Thoracic aorta (tissue), 2 donors: ENCODE data around the gene PRKN. TPM values are rescaled to one million over a fixed set of nuclear protein-coding genes. Genes with fewer than 3 reads are reported as not detected.

ENCODE experiments used
- ATAC-seq: fragments of 150-250 bp; one replicate; pipeline ENCODE4 v1.8.0; 2017; ENCODE audit warnings: low read depth; ENCODE audit not compliant: insufficient number of reproducible peaks, low FRiP score
- DNase-seq: peaks from one replicate; pipeline ENCODE4 v3.0.0-alpha.2; 2020; ENCODE audit warnings: low spot score
- H3K27ac ChIP-seq, 2 donors: fragments of 200-600 bp; sonication (generic); 1 replicate in 1 of 2; 2 replicates in 1 of 2; pipeline ENCODE4 v1.5.1; 2016; ENCODE audit warnings: mild to moderate bottlenecking in 2 of 2, moderate library complexity in 2 of 2
- H3K27me3 ChIP-seq: fragments of 200-600 bp; sonication (generic); replicated peaks from 2 replicates; pipeline ENCODE4 v1.6.0; 2016; ENCODE audit warnings: mild to moderate bottlenecking; ENCODE audit not compliant: insufficient read depth
- H3K36me3 ChIP-seq: fragments of 200-600 bp; sonication (generic); one replicate; pipeline ENCODE4 v1.5.1; 2016
- H3K4me1 ChIP-seq, 2 donors: fragments of 200-600 bp; sonication (generic); 1 replicate in 1 of 2; 2 replicates in 1 of 2; pipeline versions ENCODE4 v1.5.1 to v1.6.0; 2016; ENCODE audit warnings: low read depth in 2 of 2, mild to moderate bottlenecking in 1 of 2; ENCODE audit not compliant: control insufficient read depth in 1 of 2
- H3K4me3 ChIP-seq: fragments of 200-600 bp; sonication (generic); 2 replicates; pipeline ENCODE4 v1.5.1; 2016; ENCODE audit warnings: mild to moderate bottlenecking
- H3K9me3 ChIP-seq: fragments of 200-600 bp; sonication (generic); 2 replicates; pipeline ENCODE4 v1.5.1; 2016
- total RNA-seq, 2 donors: library from RNA; depleted of rRNA; stranded (reverse); fragments of >200 nt; gene quantifications; one replicate each; pipeline versions ENCODE4 v1.1.0 to v1.2.3, GENCODE V29; 2016
- TF ChIP-seq, protein P1 (sequence below): fragments of 200-600 bp; sonication (generic); IDR thresholded peaks from one replicate; pipeline ENCODE4 v1.5.1; 2019; ENCODE audit warnings: antibody characterized with exemption

Gene PRKN
- total RNA-seq, 2 donors from 2014 or later, result 10.4 to 23.8 TPM

DNA sequence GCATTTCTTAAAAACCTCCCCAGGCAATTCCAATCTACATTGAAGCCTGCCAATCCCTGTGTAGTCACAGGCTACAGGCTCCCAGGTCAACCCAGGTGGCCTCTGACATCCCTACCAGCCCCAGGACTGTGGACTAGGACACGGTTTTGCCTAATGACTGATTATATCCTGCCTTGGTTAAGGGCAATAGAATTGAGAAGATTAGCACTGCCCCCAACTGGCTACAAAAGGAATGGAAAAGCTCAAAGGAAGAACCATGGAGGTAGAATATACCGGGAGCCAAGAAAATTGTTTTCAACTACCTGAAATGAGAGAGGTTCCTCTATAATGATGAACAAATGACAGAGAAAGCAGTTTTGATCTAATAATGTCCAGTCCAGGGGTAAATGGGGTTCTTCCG lies 1032.6 kb downstream of the PRKN start:
- Histone ChIP-seq H3K4me1 (no peaks in the 10 kb centered on the region), H3K27ac (no peak overlapping the region), H3K36me3 (no peaks in the 10 kb centered on the region), H3K9me3 (no peaks in the 10 kb centered on the region), H3K4me3 (no peak overlapping the region), H3K27me3 (no peaks in the 10 kb centered on the region)
- DNase-seq (no peak), ATAC-seq (no peak)
- TF ChIP-seq, protein P1, sequence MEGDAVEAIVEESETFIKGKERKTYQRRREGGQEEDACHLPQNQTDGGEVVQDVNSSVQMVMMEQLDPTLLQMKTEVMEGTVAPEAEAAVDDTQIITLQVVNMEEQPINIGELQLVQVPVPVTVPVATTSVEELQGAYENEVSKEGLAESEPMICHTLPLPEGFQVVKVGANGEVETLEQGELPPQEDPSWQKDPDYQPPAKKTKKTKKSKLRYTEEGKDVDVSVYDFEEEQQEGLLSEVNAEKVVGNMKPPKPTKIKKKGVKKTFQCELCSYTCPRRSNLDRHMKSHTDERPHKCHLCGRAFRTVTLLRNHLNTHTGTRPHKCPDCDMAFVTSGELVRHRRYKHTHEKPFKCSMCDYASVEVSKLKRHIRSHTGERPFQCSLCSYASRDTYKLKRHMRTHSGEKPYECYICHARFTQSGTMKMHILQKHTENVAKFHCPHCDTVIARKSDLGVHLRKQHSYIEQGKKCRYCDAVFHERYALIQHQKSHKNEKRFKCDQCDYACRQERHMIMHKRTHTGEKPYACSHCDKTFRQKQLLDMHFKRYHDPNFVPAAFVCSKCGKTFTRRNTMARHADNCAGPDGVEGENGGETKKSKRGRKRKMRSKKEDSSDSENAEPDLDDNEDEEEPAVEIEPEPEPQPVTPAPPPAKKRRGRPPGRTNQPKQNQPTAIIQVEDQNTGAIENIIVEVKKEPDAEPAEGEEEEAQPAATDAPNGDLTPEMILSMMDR, result no peak

GRCh38 chr6:161686655-161687054 lies 1040.9 kb downstream of the PRKN start:
- no peak overlapping the region for H3K27ac ChIP-seq
- TF ChIP-seq, protein P1, result no peak
- no peak overlapping the region for H3K4me3 ChIP-seq
- no peak for ATAC-seq
- no peak for DNase-seq
- H3K27me3 ChIP-seq, result no peaks in the 10 kb centered on the region
- H3K9me3 ChIP-seq, result no peaks in the 10 kb centered on the region
- H3K36me3 ChIP-seq, result no peaks in the 10 kb centered on the region
- H3K4me1 ChIP-seq, result no peaks in the 10 kb centered on the region

DNA sequence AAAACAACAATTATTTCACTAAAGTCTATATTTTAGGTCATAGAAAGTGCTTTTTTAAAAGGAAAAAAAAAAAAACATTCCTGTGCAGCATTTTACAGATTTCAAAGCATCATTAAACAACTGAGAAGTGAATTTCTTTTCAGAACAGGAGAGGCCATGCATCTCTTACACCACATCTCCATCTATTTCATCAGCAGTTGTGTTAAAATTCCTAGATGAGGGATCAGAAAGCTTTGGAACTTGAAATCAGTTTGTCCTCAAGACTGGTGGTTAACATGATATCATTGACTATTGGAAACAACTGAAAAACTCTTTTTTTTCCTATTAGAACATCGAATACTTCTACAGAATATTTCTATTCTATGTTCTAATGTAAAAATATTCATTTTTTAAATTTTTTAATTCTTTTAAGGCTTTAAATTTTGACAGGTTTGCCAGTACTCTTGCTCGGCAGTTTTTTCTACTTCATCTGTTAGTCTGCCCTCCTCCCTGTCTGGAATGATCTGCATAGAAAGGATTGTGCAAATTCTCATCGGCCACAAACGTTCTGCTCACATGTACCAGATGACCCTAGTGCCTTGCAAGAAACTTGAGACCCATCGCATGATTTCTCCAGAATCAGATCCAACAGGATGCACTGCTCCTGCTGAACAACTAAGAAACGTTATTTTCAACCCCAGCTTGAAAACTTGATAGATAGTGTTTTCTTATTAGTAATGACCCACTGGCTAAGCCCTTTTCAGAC lies 1042.7 kb downstream of the PRKN start:
- no peaks in the 10 kb centered on the region for H3K9me3 ChIP-seq
- ATAC-seq, result no peak

DNA sequence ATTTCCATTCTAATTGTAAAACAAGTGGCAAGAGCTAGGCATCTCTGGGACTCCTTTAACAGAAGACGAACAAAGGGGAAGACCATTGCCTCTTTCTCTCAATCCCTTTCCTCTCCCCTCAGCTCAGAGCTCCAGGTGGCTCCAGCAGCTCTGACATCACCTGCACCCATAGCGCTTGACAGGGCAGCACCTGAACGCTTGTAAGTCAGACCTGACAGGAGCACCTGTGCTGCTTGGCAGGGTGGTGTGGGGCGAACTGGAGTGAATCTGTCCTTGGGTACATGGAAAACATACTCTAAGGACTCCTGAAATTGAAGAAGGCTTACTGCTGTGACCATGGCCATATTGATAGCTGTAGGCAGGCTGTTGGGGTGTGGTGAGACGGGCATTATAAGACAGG lies 1044.2 kb downstream of the PRKN start:
- H3K9me3 ChIP-seq, result no peaks in the 10 kb centered on the region
- no peak for DNase-seq
- TF ChIP-seq, protein P1, result no peak
- H3K4me3 ChIP-seq, result no peak overlapping the region
- no peaks in the 10 kb centered on the region for H3K36me3 ChIP-seq
- H3K27ac ChIP-seq, result no peak overlapping the region
- no peak for ATAC-seq
- no peaks in the 10 kb centered on the region for H3K27me3 ChIP-seq
- no peaks in the 10 kb centered on the region for H3K4me1 ChIP-seq

More for the DNA sequence above, 1042.7 kb downstream of the PRKN start:
- Histone ChIP-seq H3K27ac (no peak overlapping the region), H3K4me3 (no peak overlapping the region), H3K27me3 (no peaks in the 10 kb centered on the region), H3K4me1 (no peaks in the 10 kb centered on the region), H3K36me3 (no peaks in the 10 kb centered on the region)
- DNase-seq, result no peak
- TF ChIP-seq, protein P1, result no peak

GRCh38 chr6:161682982-161683381 lies 1044.6 kb downstream of the PRKN start:
- no peaks in the 10 kb centered on the region for H3K36me3 ChIP-seq
- DNase-seq (no peak), ATAC-seq (no peak)
- no peaks in the 10 kb centered on the region for H3K9me3 ChIP-seq
- TF ChIP-seq, protein P1, result no peak
- no peak overlapping the region for H3K27ac ChIP-seq
- no peak overlapping the region for H3K4me3 ChIP-seq
- no peaks in the 10 kb centered on the region for H3K27me3 ChIP-seq
- no peaks in the 10 kb centered on the region for H3K4me1 ChIP-seq
